ENCODE data around the gene PDX1.

Gene PDX1

GRCh38 chr13:27954406-27954851 lies 34.6 kb downstream of the PDX1 start:
- in situ Hi-C loops (cut with MboI; ENCODE audit: low sequenced_read_pairs) = loop anchor here (25.0 kb wide), 1 partner anchor 567 kb away; no protein-coding TSS in a partner anchor

GRCh38 chr13:27955014-27955591 lies 35.3 kb downstream of the PDX1 start:
- in situ Hi-C loops (cut with MboI; ENCODE audit: low sequenced_read_pairs) = loop anchor here (25.0 kb wide), 1 partner anchor 568 kb away; no protein-coding TSS in a partner anchor

- in situ Hi-C loops (cut with MboI; ENCODE audit: low sequenced_read_pairs) = loop anchor here (25.0 kb wide), 1 partner anchor 569 kb away; no protein-coding TSS in a partner anchor
Observed at GRCh38 chr13:27956576-27957300, 36.9 kb downstream of the PDX1 start.

- in situ Hi-C loops (cut with MboI; ENCODE audit: low sequenced_read_pairs) = loop anchor here (25.0 kb wide), 1 partner anchor 573 kb away; no protein-coding TSS in a partner anchor
Observed at GRCh38 chr13:27959976-27960361, 40.2 kb downstream of the PDX1 start.

- in situ Hi-C loops (cut with MboI; ENCODE audit: low sequenced_read_pairs) = loop anchor here (25.0 kb wide), 1 partner anchor 573 kb away; no protein-coding TSS in a partner anchor
Observed at GRCh38 chr13:27960362-27961226, 40.8 kb downstream of the PDX1 start.

- in situ Hi-C loops (cut with MboI; ENCODE audit: low sequenced_read_pairs) = loop anchor here (25.0 kb wide), 1 partner anchor 574 kb away; no protein-coding TSS in a partner anchor
Observed at GRCh38 chr13:27961227-27962085, 41.7 kb downstream of the PDX1 start.

GRCh38 chr13:27962128-27962841 lies 42.5 kb downstream of the PDX1 start:
- in situ Hi-C loops (cut with MboI; ENCODE audit: low sequenced_read_pairs) = loop anchor here (25.0 kb wide), 1 partner anchor 575 kb away; no protein-coding TSS in a partner anchor

GRCh38 chr13:27962982-27963381 lies 43.2 kb downstream of the PDX1 start:
- in situ Hi-C loops (cut with MboI; ENCODE audit: low sequenced_read_pairs) = loop anchor here (25.0 kb wide), 1 partner anchor 576 kb away; no protein-coding TSS in a partner anchor

GRCh38 chr13:27963491-27963890 lies 43.7 kb downstream of the PDX1 start:
- in situ Hi-C loops (cut with MboI; ENCODE audit: low sequenced_read_pairs) = loop anchor here (25.0 kb wide), 1 partner anchor 576 kb away; no protein-coding TSS in a partner anchor

- in situ Hi-C loops (cut with MboI; ENCODE audit: low sequenced_read_pairs) = loop anchor here (25.0 kb wide), 1 partner anchor 577 kb away; no protein-coding TSS in a partner anchor
Observed at GRCh38 chr13:27964206-27964605, 44.4 kb downstream of the PDX1 start.

- in situ Hi-C loops (cut with MboI; ENCODE audit: low sequenced_read_pairs) = loop anchor here (25.0 kb wide), 1 partner anchor 578 kb away; no protein-coding TSS in a partner anchor
Observed at GRCh38 chr13:27964741-27965323, 45.0 kb downstream of the PDX1 start.

GRCh38 chr13:27965343-27965739 lies 45.5 kb downstream of the PDX1 start:
- in situ Hi-C loops (cut with MboI; ENCODE audit: low sequenced_read_pairs) = loop anchor here (25.0 kb wide), 1 partner anchor 578 kb away; no protein-coding TSS in a partner anchor

- in situ Hi-C loops (cut with MboI; ENCODE audit: low sequenced_read_pairs) = loop anchor here (25.0 kb wide), 1 partner anchor 579 kb away; no protein-coding TSS in a partner anchor
Observed at GRCh38 chr13:27965740-27966640, 46.2 kb downstream of the PDX1 start.

- in situ Hi-C loops (cut with MboI; ENCODE audit: low sequenced_read_pairs) = loop anchor here (25.0 kb wide), 1 partner anchor 579 kb away; no protein-coding TSS in a partner anchor
Observed at GRCh38 chr13:27966641-27967202, 46.9 kb downstream of the PDX1 start.

- in situ Hi-C loops (cut with MboI; ENCODE audit: low sequenced_read_pairs) = loop anchor here (25.0 kb wide), 1 partner anchor 580 kb away; no protein-coding TSS in a partner anchor
Observed at GRCh38 chr13:27967203-27967735, 47.5 kb downstream of the PDX1 start.

- in situ Hi-C loops (cut with MboI; ENCODE audit: low sequenced_read_pairs) = loop anchor here (25.0 kb wide), 1 partner anchor 581 kb away; no protein-coding TSS in a partner anchor
Observed at GRCh38 chr13:27967736-27968315, 48.0 kb downstream of the PDX1 start.
